DMS153 (cell line): ENCODE data around the gene RFTN1.

ENCODE experiments used
- DNase-seq: peaks from one replicate; lab custom pipeline; 2025; lab: John Stamatoyannopoulos, UW

RFTN1 gene

GRCh38 chr3:16273867-16274266 lies 239.6 kb downstream of the RFTN1 start:
- no peak for DNase-seq

- no peak for DNase-seq
These were observed 240.9 kb downstream of the RFTN1 start for GRCh38 chr3:16272588-16272987.

GRCh38 chr3:16270855-16271254 lies 242.6 kb downstream of the RFTN1 start:
- DNase-seq = no peak

GRCh38 chr3:16266714-16267113 lies 246.8 kb downstream of the RFTN1 start:
- no peak for DNase-seq
